Endothelial cell of umbilical vein (primary cell): ENCODE data around the gene GLB1L2. TPM values are rescaled to one million over a fixed set of nuclear protein-coding genes. Genes with fewer than 3 reads are reported as not detected.

Source experiments
- BruUV-seq: library from RNA; stranded (reverse); fragments of 400-500 nt; replicated peaks from 2 replicates; lab custom pipeline; 2021; lab: Mats Ljungman, UMichigan
- CTCF ChIA-PET: fragments of 300-600, 350-600 bp; sonication (Branson Sonifier 250); formaldehyde crosslinking; loops from one replicate; lab custom pipeline; 2021; ENCODE audit warnings: antibody characterized with exemption, inconsistent platforms; lab: Charles Lee
- POLR2A ChIA-PET: fragments of 300-600, 350-600 bp; sonication (Branson Sonifier 250); formaldehyde crosslinking; loops from one replicate; lab custom pipeline; 2021; ENCODE audit warnings: antibody characterized with exemption, inconsistent platforms; lab: Charles Lee
- DNase-seq: peaks from one replicate; pipeline ENCODE4 v3.0.0-alpha.2; 2011; ENCODE audit warnings: low read depth, low spot score
- FAIRE-seq: peaks from 2 replicates; lab custom pipeline; 2011; peaks lifted over from hg19 to GRCh38; lab: Jason Lieb, UNC
- H2AFZ ChIP-seq: 2 replicates; pipeline ENCODE4 v1.6.0; 2012; ENCODE audit warnings: low read depth, low read length, control low read depth, inconsistent platforms
- H3K27ac ChIP-seq: 2 replicates; pipeline ENCODE4 v1.5.1; 2011; ENCODE audit warnings: low read depth, mild to moderate bottlenecking, control low read depth, low read length, moderate library complexity; ENCODE audit not compliant: insufficient read depth
- H3K27me3 ChIP-seq, 2 experiments: 2 replicates each; pipeline versions ENCODE4 v1.6.0 to v1.6.1; 2011; ENCODE audit warnings: low read length in 2 of 2, mixed read lengths in 1 of 2; ENCODE audit not compliant: control insufficient read depth in 2 of 2, insufficient read depth in 2 of 2
- H3K36me3 ChIP-seq, 2 experiments: 2 replicates in 1 of 2; 3 replicates in 1 of 2; pipeline ENCODE4 v1.5.1; 2011; ENCODE audit warnings: low read length in 2 of 2, mild to moderate bottlenecking in 1 of 2, moderate library complexity in 1 of 2; ENCODE audit not compliant: control insufficient read depth in 2 of 2, insufficient read depth in 2 of 2; ENCODE audit errors: extremely low read depth in 1 of 2
- H3K4me1 ChIP-seq: 3 replicates; pipeline ENCODE4 v1.5.1; 2011; ENCODE audit warnings: mild to moderate bottlenecking, low read length; ENCODE audit not compliant: control insufficient read depth, insufficient read depth; ENCODE audit errors: extremely low read depth
- H3K4me2 ChIP-seq: 2 replicates; pipeline ENCODE4 v1.6.1; 2011; ENCODE audit warnings: low read length, control low read depth, mixed read lengths; ENCODE audit not compliant: insufficient read depth
- H3K4me3 ChIP-seq, 3 experiments: fragments of 200-600 bp in 1 of 3; sonication (generic), shearing (Covaris generic) in 1 of 3; replicated peaks in 1 of 3; 2 replicates each; pipeline ENCODE4 v1.5.1; 2011 to 2016; ENCODE audit warnings: control low read depth in 3 of 3, low read length in 3 of 3, mild to moderate bottlenecking in 2 of 3, inconsistent platforms in 1 of 3, low read depth in 1 of 3, moderate library complexity in 1 of 3; ENCODE audit not compliant: insufficient read depth in 1 of 3
- H3K79me2 ChIP-seq: 2 replicates; pipeline ENCODE4 v1.6.0; 2012; ENCODE audit warnings: low read length, inconsistent platforms; ENCODE audit not compliant: control insufficient read depth, insufficient read depth
- H3K9ac ChIP-seq: replicated peaks from 2 replicates; pipeline ENCODE3; 2011; ENCODE audit warnings: low read length, control low read depth; ENCODE audit not compliant: insufficient read depth; ENCODE audit errors: extremely low read depth
- H3K9me1 ChIP-seq: replicated peaks from 3 replicates; pipeline ENCODE4 v1.6.0; 2011; ENCODE audit warnings: mild to moderate bottlenecking, low read length; ENCODE audit not compliant: control insufficient read depth, insufficient read depth; ENCODE audit errors: extremely low read depth
- H3K9me3 ChIP-seq: replicated peaks from 2 replicates; pipeline ENCODE4 v1.5.1; 2012; ENCODE audit warnings: low read length, inconsistent platforms; ENCODE audit not compliant: control insufficient read depth, insufficient read depth
- H4K20me1 ChIP-seq: replicated peaks from 2 replicates; pipeline ENCODE3; 2011; ENCODE audit warnings: mild to moderate bottlenecking, low read length; ENCODE audit not compliant: control insufficient read depth, insufficient read depth; ENCODE audit errors: extremely low read depth
- EZH2 ChIP-seq: IDR thresholded peaks from 2 replicates; pipeline ENCODE4 v1.6.1; 2012; ENCODE audit warnings: borderline replicate concordance, low read depth, mild to moderate bottlenecking, moderate library complexity, low read length, inconsistent platforms; ENCODE audit not compliant: severe bottlenecking
- FOS ChIP-seq: IDR thresholded peaks from 2 replicates; pipeline ENCODE4 v1.6.1; 2011; ENCODE audit warnings: mild to moderate bottlenecking, low read length, moderate library complexity, borderline replicate concordance; ENCODE audit not compliant: insufficient read depth
- GATA2 ChIP-seq: IDR thresholded peaks from 2 replicates; pipeline ENCODE4 v1.7.0; 2011; ENCODE audit warnings: low read depth, mild to moderate bottlenecking, moderate library complexity, mixed read lengths, low read length; ENCODE audit not compliant: insufficient read length, insufficient read depth
- JUN ChIP-seq: IDR thresholded peaks from 2 replicates; pipeline ENCODE4 v1.6.1; 2011; ENCODE audit warnings: borderline replicate concordance, low read depth; ENCODE audit not compliant: insufficient read length, insufficient read depth
- MAX ChIP-seq: IDR thresholded peaks from 2 replicates; pipeline ENCODE4 v1.6.1; 2011; ENCODE audit not compliant: insufficient read depth, insufficient read length
- MYC ChIP-seq: IDR thresholded peaks from one replicate; pipeline ENCODE4 v1.6.1; 2011; ENCODE audit warnings: mild to moderate bottlenecking, low read depth, low read length
- POLR2A ChIP-seq: IDR thresholded peaks from 2 replicates; pipeline ENCODE4 v1.6.1; 2012; ENCODE audit warnings: low read depth, mild to moderate bottlenecking, control low read depth, low read length
- POLR2AphosphoS5 ChIP-seq: IDR thresholded peaks from 2 replicates; pipeline ENCODE4 v1.6.1; 2012; ENCODE audit warnings: low read depth, mild to moderate bottlenecking, control low read depth, low read length, moderate library complexity; ENCODE audit not compliant: insufficient read depth
- dilution Hi-C: fragments of 300-500 bp; cut with MboI; formaldehyde crosslinking; loops from one replicate; pipeline ENCODE4 v1.15.0; 2019; ENCODE audit warnings: low sequenced_read_pairs; ENCODE audit not compliant: extremely low pct_ligation_motif_present
- intact Hi-C: fragments of 100-400 bp; cut with micrococcal nuclease; formaldehyde crosslinking; loops from one replicate; pipeline ENCODE4 v1.10.0; 2022
- polyA plus RNA-seq, 4 experiments: library from polyadenylated mRNA; depleted of rRNA in 3 of 4; stranded (reverse) in 3 of 4; unstranded in 1 of 4; fragments of >200 nt; gene quantifications; 2 replicates each; pipeline versions ENCODE4 v1.2.1 to v1.2.3, GENCODE V29; 2011 to 2012; ENCODE audit warnings: missing spikeins in 1 of 4
- total RNA-seq: library from RNA; stranded (reverse); gene quantifications from 2 replicates; pipeline ENCODE4 v1.2.3, GENCODE V29; 2021
- TF ChIP-seq, protein P1 (sequence below), 2 donors: IDR thresholded peaks; 1 replicate in 1 of 2; 2 replicates in 1 of 2; pipeline ENCODE4 v1.5.1; 2011; ENCODE audit warnings: low read length in 2 of 2, mild to moderate bottlenecking in 2 of 2, moderate library complexity in 2 of 2, control low read depth in 1 of 2, inconsistent platforms in 1 of 2, low read depth in 1 of 2; ENCODE audit not compliant: insufficient read depth in 1 of 2; ENCODE audit errors: extremely low read depth in 1 of 2

Gene GLB1L2
- total and polyA plus RNA-seq, 2 donors (not counting 3 experiments of a cell fraction or from before 2014, with no cell fraction given): 0.55 to 0.59 TPM

DNA sequence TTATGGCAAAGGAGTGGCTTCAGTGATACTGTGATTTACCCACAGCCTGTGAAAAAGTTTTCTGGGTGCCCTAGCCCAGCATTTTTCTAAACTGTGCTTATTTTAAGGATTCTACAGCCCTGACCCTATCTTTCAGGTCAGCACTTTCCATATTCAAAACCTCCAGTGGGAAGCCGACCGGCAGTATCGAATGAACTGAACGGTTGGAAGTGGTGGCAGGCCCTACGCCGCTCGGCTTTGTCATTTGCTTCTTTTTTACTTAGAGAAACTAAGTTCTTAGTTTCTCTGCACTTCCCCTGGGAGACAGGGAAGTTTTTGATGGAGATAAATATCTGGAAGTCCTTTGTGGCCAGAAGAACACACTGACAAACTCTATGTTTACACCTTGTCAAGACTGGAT, 994 bp downstream of the GLB1L2 start:
- BruUV-seq: no TSS peak

More for the DNA sequence above, 994 bp downstream of the GLB1L2 start:
- no peak overlapping the region for H3K27ac ChIP-seq
- H3K36me3 ChIP-seq: no peaks in the 10 kb centered on the region
- peaks cover 4% of the 10 kb centered on the region for H3K4me1 ChIP-seq
- TF ChIP-seq JUN (no peak), EZH2 (no peak), FOS (no peak), POLR2AphosphoS5 (no peak), GATA2 (no peak), POLR2A (no peak), MYC (no peak), MAX (no peak)
- TF ChIP-seq, protein P1, sequence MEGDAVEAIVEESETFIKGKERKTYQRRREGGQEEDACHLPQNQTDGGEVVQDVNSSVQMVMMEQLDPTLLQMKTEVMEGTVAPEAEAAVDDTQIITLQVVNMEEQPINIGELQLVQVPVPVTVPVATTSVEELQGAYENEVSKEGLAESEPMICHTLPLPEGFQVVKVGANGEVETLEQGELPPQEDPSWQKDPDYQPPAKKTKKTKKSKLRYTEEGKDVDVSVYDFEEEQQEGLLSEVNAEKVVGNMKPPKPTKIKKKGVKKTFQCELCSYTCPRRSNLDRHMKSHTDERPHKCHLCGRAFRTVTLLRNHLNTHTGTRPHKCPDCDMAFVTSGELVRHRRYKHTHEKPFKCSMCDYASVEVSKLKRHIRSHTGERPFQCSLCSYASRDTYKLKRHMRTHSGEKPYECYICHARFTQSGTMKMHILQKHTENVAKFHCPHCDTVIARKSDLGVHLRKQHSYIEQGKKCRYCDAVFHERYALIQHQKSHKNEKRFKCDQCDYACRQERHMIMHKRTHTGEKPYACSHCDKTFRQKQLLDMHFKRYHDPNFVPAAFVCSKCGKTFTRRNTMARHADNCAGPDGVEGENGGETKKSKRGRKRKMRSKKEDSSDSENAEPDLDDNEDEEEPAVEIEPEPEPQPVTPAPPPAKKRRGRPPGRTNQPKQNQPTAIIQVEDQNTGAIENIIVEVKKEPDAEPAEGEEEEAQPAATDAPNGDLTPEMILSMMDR (IDR thresholded peaks at IDR 0.05; ENCODE audit: extremely low read depth in 1 of 2, insufficient read depth in 1 of 2, low read depth in 1 of 2, low read length in 2 of 2): no peak
- FAIRE-seq: no peak
- ChIA-PET CTCF (no interaction called here), POLR2A (no interaction called here)
- no peaks in the 10 kb centered on the region for H3K9me3 ChIP-seq
- no peaks in the 10 kb centered on the region for H3K9me1 ChIP-seq
- no peaks in the 10 kb centered on the region for H3K79me2 ChIP-seq
- H3K4me2 ChIP-seq: no peak overlapping the region
- H2AFZ ChIP-seq: no peak overlapping the region
- dilution Hi-C loops: no loop called here
- no peaks in the 10 kb centered on the region for H4K20me1 ChIP-seq
- H3K27me3 ChIP-seq: peaks cover 16 to 17% of the 10 kb centered on the region in 2 experiments
- H3K4me3 ChIP-seq: no peak overlapping the region
- no peak for DNase-seq
- no peak overlapping the region for H3K9ac ChIP-seq
- intact Hi-C loops: loop anchor here (5.0 to 10.0 kb wide), 2 partner anchors 80 to 298 kb away; partner anchors contain the start of genes ACAD8 and THYN1
